Measurements from ENCODE around the gene THSD8.
"Not testable (repeated sequence)": the region's sequence is repeated elsewhere in the genome, so short reads cannot be mapped to it uniquely, and the experiment has no call there.

The THSD8 gene

GRCh38 chr19:12792051-12792852 is 9.6 kb upstream of the THSD8 start:
- DNase-seq (ENCODE audit: low spot score) = peak; percentile 65

GRCh38 chr19:12792853-12793289 is 9.0 kb upstream of the THSD8 start:
- no peak for DNase-seq (ENCODE audit: low spot score)

GRCh38 chr19:12793290-12794195 is 8.3 kb upstream of the THSD8 start:
- DNase-seq (ENCODE audit: low spot score) = peak; percentile 98

- DNase-seq (ENCODE audit: low spot score) = no peak
Measured at GRCh38 chr19:12794196-12794941, 7.5 kb upstream of the THSD8 start.

GRCh38 chr19:12794971-12795381 is 6.9 kb upstream of the THSD8 start:
- no peak for DNase-seq (ENCODE audit: low spot score)

- peak; percentile 84 for DNase-seq (ENCODE audit: low spot score)
Measured at GRCh38 chr19:12796146-12797071, 5.5 kb upstream of the THSD8 start.

GRCh38 chr19:12797141-12797587 is 4.7 kb upstream of the THSD8 start:
- DNase-seq (ENCODE audit: low spot score) = no peak

- not testable (repeated sequence) for DNase-seq (ENCODE audit: low spot score)
Measured at GRCh38 chr19:12797607-12798006, 4.3 kb upstream of the THSD8 start.

GRCh38 chr19:12799742-12800465 is 2.0 kb upstream of the THSD8 start:
- DNase-seq (ENCODE audit: low spot score) = no peak

- DNase-seq (ENCODE audit: low spot score) = no peak
Measured at GRCh38 chr19:12800466-12800770, 1.5 kb upstream of the THSD8 start.

GRCh38 chr19:12800923-12801465 is 875 bp upstream of the THSD8 start:
- no peak for DNase-seq (ENCODE audit: low spot score)

- no peak for DNase-seq (ENCODE audit: low spot score)
Measured at GRCh38 chr19:12802267-12803106, 618 bp downstream of the THSD8 start.

- no peak for DNase-seq (ENCODE audit: low spot score)
Measured at GRCh38 chr19:12804051-12804450, 2.2 kb downstream of the THSD8 start.

- DNase-seq (ENCODE audit: low spot score) = peak; percentile 96
Measured at GRCh38 chr19:12806242-12807081, 4.6 kb downstream of the THSD8 start, which contains the start of gene RNASEH2A. RNASEH2A (plus strand) TSS chr19:12806584; CDS start chr19:12806674, 90 bp downstream.

- DNase-seq (ENCODE audit: low spot score) = no peak
Measured at GRCh38 chr19:12815088-12815487, 13.2 kb downstream of the THSD8 start.

- DNase-seq (ENCODE audit: low spot score) = not testable (repeated sequence)
Measured at GRCh38 chr19:12817188-12817587, 15.3 kb downstream of the THSD8 start.

- DNase-seq (ENCODE audit: low spot score) = not testable (repeated sequence)
Measured at GRCh38 chr19:12817810-12818209, 15.9 kb downstream of the THSD8 start.

GRCh38 chr19:12821761-12822160 is 19.9 kb downstream of the THSD8 start:
- DNase-seq (ENCODE audit: low spot score) = no peak
